Measurements from ENCODE around the gene TNRC6A.
"Not testable (repeated sequence)": the region's sequence is repeated elsewhere in the genome, so short reads cannot be mapped to it uniquely, and the experiment has no call there.

The TNRC6A gene

GRCh38 chr16:24815021-24815420, 85.6 kb downstream of the TNRC6A start:
- DNase-seq (ENCODE audit: low read depth in 2 of 2), result no peak

GRCh38 chr16:24816688-24817087, 87.2 kb downstream of the TNRC6A start:
- DNase-seq (ENCODE audit: low read depth in 2 of 2), result no peak

GRCh38 chr16:24819462-24820040, 90.1 kb downstream of the TNRC6A start:
- DNase-seq (ENCODE audit: low read depth in 2 of 2), result no peak

GRCh38 chr16:24820522-24820921, 91.1 kb downstream of the TNRC6A start:
- DNase-seq (ENCODE audit: low read depth in 2 of 2), result no peak

GRCh38 chr16:24821129-24821528, 91.7 kb downstream of the TNRC6A start:
- DNase-seq (ENCODE audit: low read depth in 2 of 2), result no peak

- no peak for DNase-seq (ENCODE audit: low read depth in 2 of 2)
These were observed 93.1 kb downstream of the TNRC6A start for GRCh38 chr16:24822542-24822941.

- DNase-seq (ENCODE audit: low read depth in 2 of 2), result no peak
These were observed 93.5 kb downstream of the TNRC6A start for GRCh38 chr16:24822974-24823373.

- no peak for DNase-seq (ENCODE audit: low read depth in 2 of 2)
These were observed 96.2 kb downstream of the TNRC6A start for GRCh38 chr16:24825696-24826095.

GRCh38 chr16:24826096-24826690, 96.7 kb downstream of the TNRC6A start:
- no peak for DNase-seq (ENCODE audit: low read depth in 2 of 2)

- no peak for DNase-seq (ENCODE audit: low read depth in 2 of 2)
These were observed 97.5 kb downstream of the TNRC6A start for GRCh38 chr16:24826817-24827566.

- DNase-seq (ENCODE audit: low read depth in 2 of 2), result no peak
These were observed 99.7 kb downstream of the TNRC6A start for GRCh38 chr16:24829153-24829552.

- DNase-seq (ENCODE audit: low read depth in 2 of 2), result no peak
These were observed 103.9 kb downstream of the TNRC6A start for GRCh38 chr16:24833352-24833751.

GRCh38 chr16:24834459-24835335, 105.2 kb downstream of the TNRC6A start:
- no peak for DNase-seq (ENCODE audit: low read depth in 2 of 2)

- no peak for DNase-seq (ENCODE audit: low read depth in 2 of 2)
These were observed 107.4 kb downstream of the TNRC6A start for GRCh38 chr16:24836836-24837235.

GRCh38 chr16:24837969-24838368, 108.5 kb downstream of the TNRC6A start:
- no peak for DNase-seq (ENCODE audit: low read depth in 2 of 2)

- DNase-seq (ENCODE audit: low read depth in 2 of 2), result no peak
These were observed 109.3 kb downstream of the TNRC6A start for GRCh38 chr16:24838554-24839266.

GRCh38 chr16:24839347-24839972, 110.0 kb downstream of the TNRC6A start:
- DNase-seq (ENCODE audit: low read depth in 2 of 2), result no peak

- no peak for DNase-seq (ENCODE audit: low read depth in 2 of 2)
These were observed 111.8 kb downstream of the TNRC6A start for GRCh38 chr16:24841291-24841690.

- DNase-seq (ENCODE audit: low read depth in 2 of 2), result no peak
These were observed 114.9 kb downstream of the TNRC6A start for GRCh38 chr16:24844101-24845030.

GRCh38 chr16:24845031-24845365, 115.5 kb downstream of the TNRC6A start:
- not testable (repeated sequence) for DNase-seq (ENCODE audit: low read depth in 2 of 2)
